HG03039 (cell line): ENCODE data around the gene DSCAM.

Experiments
- ATAC-seq: cut with Tn5 transposase; IDR thresholded peaks from one replicate; pipeline ENCODE4 v1.9.1; 2021; ENCODE audit warnings: mild to moderate bottlenecking, moderate library complexity; ENCODE audit not compliant: unreplicated experiment

The DSCAM gene

GRCh38 chr21:40783404-40783803, 63.6 kb downstream of the DSCAM start:
- no peak for ATAC-seq

- no peak for ATAC-seq
Measured at GRCh38 chr21:40770435-40771055, 76.4 kb downstream of the DSCAM start.

- ATAC-seq: no peak
Measured at GRCh38 chr21:40769231-40769630, 77.7 kb downstream of the DSCAM start.

- no peak for ATAC-seq
Measured at GRCh38 chr21:40768056-40768455, 78.9 kb downstream of the DSCAM start.

- no peak for ATAC-seq
Measured at GRCh38 chr21:40766381-40766780, 80.6 kb downstream of the DSCAM start.

GRCh38 chr21:40765811-40766210, 81.1 kb downstream of the DSCAM start:
- no peak for ATAC-seq

- no peak for ATAC-seq
Measured at GRCh38 chr21:40760821-40761220, 86.1 kb downstream of the DSCAM start.

- ATAC-seq: no peak
Measured at GRCh38 chr21:40759061-40759460, 87.9 kb downstream of the DSCAM start.

GRCh38 chr21:40757366-40757765, 89.6 kb downstream of the DSCAM start:
- no peak for ATAC-seq

GRCh38 chr21:40754466-40754865, 92.5 kb downstream of the DSCAM start:
- ATAC-seq: no peak

GRCh38 chr21:40753756-40754155, 93.2 kb downstream of the DSCAM start:
- no peak for ATAC-seq

GRCh38 chr21:40752125-40752524, 94.8 kb downstream of the DSCAM start:
- ATAC-seq: no peak

GRCh38 chr21:40751221-40751620, 95.7 kb downstream of the DSCAM start:
- no peak for ATAC-seq

- no peak for ATAC-seq
Measured at GRCh38 chr21:40736145-40736544, 110.8 kb downstream of the DSCAM start.

GRCh38 chr21:40733024-40733397, 113.9 kb downstream of the DSCAM start:
- ATAC-seq: no peak

- ATAC-seq: no peak
Measured at GRCh38 chr21:40732253-40733023, 114.5 kb downstream of the DSCAM start.

- ATAC-seq: no peak
Measured at GRCh38 chr21:40731206-40731605, 115.8 kb downstream of the DSCAM start.

- no peak for ATAC-seq
Measured at GRCh38 chr21:40730426-40730800, 116.5 kb downstream of the DSCAM start.

- ATAC-seq: no peak
Measured at GRCh38 chr21:40729761-40730425, 117.1 kb downstream of the DSCAM start.

- ATAC-seq: no peak
Measured at GRCh38 chr21:40723966-40724365, 123.0 kb downstream of the DSCAM start.

- ATAC-seq: no peak
Measured at GRCh38 chr21:40723317-40723716, 123.6 kb downstream of the DSCAM start.

GRCh38 chr21:40719615-40720014, 127.3 kb downstream of the DSCAM start:
- ATAC-seq: no peak
